H1 (cell line): ENCODE data around the gene DUSP18. TPM values are rescaled to one million over a fixed set of nuclear protein-coding genes. Genes with fewer than 3 reads are reported as not detected.
A peak's percentile ranks its signal among the peaks of the same experiment; 100 is the strongest.

ENCODE experiments used
- CTCF ChIA-PET: fragments of 300-600 bp; sonication (Branson Sonifier 250); formaldehyde crosslinking; loops from one replicate; lab custom pipeline; 2021; ENCODE audit not compliant: partially characterized antibody; lab: Charles Lee
- POLR2A ChIA-PET: fragments of 300-600 bp; sonication (Branson Sonifier 250); formaldehyde crosslinking; loops from one replicate; lab custom pipeline; 2021; ENCODE audit warnings: inconsistent platforms; ENCODE audit not compliant: partially characterized antibody; lab: Charles Lee
- DNase-seq, 2 experiments: peaks; one replicate each; pipeline versions ENCODE4 v3.0.0 to v3.0.0-alpha.2; 2010 to 2022; ENCODE audit warnings: low spot score in 2 of 2, low read depth in 1 of 2, mixed read lengths in 1 of 2
- FAIRE-seq: peaks from 2 replicates; lab custom pipeline; 2011; peaks lifted over from hg19 to GRCh38; lab: Jason Lieb, UNC
- H2AFZ ChIP-seq: 2 replicates; pipeline ENCODE4 v1.8.1; 2012; ENCODE audit warnings: low read length, inconsistent platforms
- H2AK5ac ChIP-seq: 2 replicates; pipeline ENCODE4 v1.6.1; 2013; ENCODE audit warnings: low read depth, low read length
- H2BK120ac ChIP-seq: replicated peaks from 2 replicates; pipeline ENCODE3; 2013; ENCODE audit warnings: low read depth, low read length, inconsistent platforms
- H2BK12ac ChIP-seq: 2 replicates; pipeline ENCODE4 v1.6.1; 2013; ENCODE audit warnings: low read depth, low read length
- H2BK15ac ChIP-seq: 2 replicates; pipeline ENCODE4 v1.6.1; 2013; ENCODE audit warnings: low read length
- H2BK20ac ChIP-seq: 2 replicates; pipeline ENCODE4 v1.6.1; 2013; ENCODE audit warnings: low read length
- H2BK5ac ChIP-seq: 2 replicates; pipeline ENCODE4 v1.6.1; 2013; ENCODE audit warnings: low read depth, low read length
- H3K14ac ChIP-seq: 2 replicates; pipeline ENCODE4 v1.6.1; 2013; ENCODE audit warnings: inconsistent platforms; ENCODE audit not compliant: insufficient read length
- H3K18ac ChIP-seq: 2 replicates; pipeline ENCODE4 v1.6.1; 2013; ENCODE audit warnings: low read length; ENCODE audit errors: extremely low read depth
- H3K23ac ChIP-seq: 2 replicates; pipeline ENCODE4 v1.6.1; 2013; ENCODE audit warnings: inconsistent platforms; ENCODE audit not compliant: insufficient read length
- H3K23me2 ChIP-seq: 2 replicates; pipeline ENCODE4 v1.6.1; 2013; ENCODE audit warnings: low read depth, low read length
- H3K27ac ChIP-seq: 2 replicates; pipeline ENCODE4 v1.6.1; 2011; ENCODE audit warnings: low read depth, low read length, inconsistent platforms
- H3K27me3 ChIP-seq, 4 experiments: replicated peaks in 1 of 4; 1 replicate in 1 of 4; 2 replicates in 3 of 4; pipeline versions ENCODE4 v1.6.1 to v1.8.1; 2011 to 2013; ENCODE audit warnings: low read length in 3 of 4, mild to moderate bottlenecking in 3 of 4, inconsistent platforms in 2 of 4, mixed read lengths in 2 of 4, moderate library complexity in 1 of 4; ENCODE audit not compliant: control insufficient read depth in 3 of 4, insufficient read depth in 3 of 4; ENCODE audit errors: extremely low read depth in 1 of 4
- H3K36me3 ChIP-seq, 4 experiments: 2 replicates each; pipeline versions ENCODE4 v1.6.1 to v1.8.1; 2011 to 2013; ENCODE audit warnings: mild to moderate bottlenecking in 4 of 4, low read length in 3 of 4, moderate library complexity in 2 of 4, control low read depth in 1 of 4, inconsistent platforms in 1 of 4; ENCODE audit not compliant: insufficient read depth in 4 of 4, control insufficient read depth in 2 of 4
- H3K4ac ChIP-seq: replicated peaks from 2 replicates; pipeline ENCODE3; 2013; ENCODE audit warnings: low read length, low read depth, mixed read lengths, inconsistent platforms; ENCODE audit not compliant: insufficient read length
- H3K4me1 ChIP-seq, 4 experiments: replicated peaks in 1 of 4; 1 replicate in 1 of 4; 2 replicates in 3 of 4; pipeline versions ENCODE4 v1.6.1 to v1.8.1; 2011 to 2013; ENCODE audit warnings: low read length in 3 of 4, inconsistent platforms in 2 of 4, mixed read lengths in 1 of 4; ENCODE audit not compliant: insufficient read depth in 4 of 4, control insufficient read depth in 3 of 4
- H3K4me2 ChIP-seq, 2 experiments: 2 replicates each; pipeline versions ENCODE4 v1.6.1 to v1.8.1; 2011 to 2013; ENCODE audit warnings: low read depth in 2 of 2, low read length in 2 of 2, control low read depth in 1 of 2, inconsistent platforms in 1 of 2, mild to moderate bottlenecking in 1 of 2; ENCODE audit not compliant: insufficient read depth in 1 of 2
- H3K4me3 ChIP-seq, 4 experiments: fragments of 200-600, 300-600 bp in 1 of 4; sonication (generic), shearing (Covaris generic), sonication (Bioruptor Twin) in 1 of 4; 2 replicates each; pipeline versions ENCODE4 v1.5.1 to v1.8.1; 2011 to 2016; ENCODE audit warnings: low read length in 4 of 4, low read depth in 3 of 4, control low read depth in 2 of 4, inconsistent platforms in 2 of 4, mild to moderate bottlenecking in 2 of 4, mixed read lengths in 1 of 4, moderate library complexity in 1 of 4; ENCODE audit not compliant: insufficient read depth in 2 of 4; ENCODE audit errors: extremely low read depth in 1 of 4
- H3K56ac ChIP-seq: replicated peaks from 2 replicates; pipeline ENCODE3; 2013; ENCODE audit warnings: low read depth, mild to moderate bottlenecking, mixed read lengths, low read length, inconsistent platforms; ENCODE audit not compliant: insufficient read length
- H3K79me1 ChIP-seq: 2 replicates; pipeline ENCODE4 v1.6.1; 2013; ENCODE audit warnings: low read depth, low read length, control low read depth
- H3K79me2 ChIP-seq, 2 experiments: 2 replicates each; pipeline versions ENCODE4 v1.6.1 to v1.8.1; 2012 to 2013; ENCODE audit warnings: low read length in 2 of 2, mild to moderate bottlenecking in 2 of 2, inconsistent platforms in 1 of 2; ENCODE audit not compliant: insufficient read depth in 2 of 2, control insufficient read depth in 1 of 2
- H3K9ac ChIP-seq, 4 experiments: replicated peaks in 1 of 4; 1 replicate in 1 of 4; 2 replicates in 3 of 4; pipeline versions ENCODE4 v1.6.1 to v1.8.1; 2011 to 2013; ENCODE audit warnings: low read depth in 3 of 4, low read length in 3 of 4, control low read depth in 2 of 4, mild to moderate bottlenecking in 2 of 4, moderate library complexity in 2 of 4, inconsistent platforms in 1 of 4; ENCODE audit errors: extremely low read depth in 1 of 4
- H3K9me3 ChIP-seq, 2 experiments: 2 replicates each; pipeline versions ENCODE4 v1.6.1 to v1.8.1; 2012 to 2013; ENCODE audit warnings: mild to moderate bottlenecking in 2 of 2, moderate library complexity in 2 of 2, control low read depth in 1 of 2, inconsistent platforms in 1 of 2, low read depth in 1 of 2, low read length in 1 of 2, mixed read lengths in 1 of 2; ENCODE audit not compliant: insufficient read depth in 2 of 2
- H4K20me1 ChIP-seq, 2 experiments: replicated peaks in 1 of 2; 2 replicates each; pipeline versions ENCODE3 to v1.8.1; 2011 to 2013; ENCODE audit warnings: inconsistent platforms in 2 of 2, low read length in 2 of 2, mild to moderate bottlenecking in 1 of 2; ENCODE audit not compliant: insufficient read depth in 2 of 2, control insufficient read depth in 1 of 2
- H4K5ac ChIP-seq: 2 replicates; pipeline ENCODE4 v1.6.1; 2013; ENCODE audit warnings: low read length, low read depth, mixed read lengths, inconsistent platforms; ENCODE audit not compliant: insufficient read length
- H4K8ac ChIP-seq: 2 replicates; pipeline ENCODE4 v1.8.0; 2013; ENCODE audit warnings: mild to moderate bottlenecking, moderate library complexity, low read length, inconsistent platforms; ENCODE audit not compliant: insufficient read depth; ENCODE audit errors: extremely low read depth
- H4K91ac ChIP-seq: replicated peaks from 2 replicates; pipeline ENCODE3; 2013; ENCODE audit warnings: low read length, mixed read lengths, inconsistent platforms; ENCODE audit not compliant: insufficient read length
- CTCF ChIP-seq, 3 experiments: IDR thresholded peaks; 1 replicate in 2 of 3; 2 replicates in 1 of 3; pipeline versions ENCODE4 v1.5.1 to v1.6.1; 2011; ENCODE audit warnings: low read length in 3 of 3, mild to moderate bottlenecking in 3 of 3, inconsistent platforms in 2 of 3, low read depth in 1 of 3, moderate library complexity in 1 of 3; ENCODE audit not compliant: insufficient read depth in 1 of 3; ENCODE audit errors: control extremely low read depth in 1 of 3
- EZH2 ChIP-seq: fragments of 200-600 bp; sonication (generic); IDR thresholded peaks from 2 replicates; pipeline ENCODE4 v1.7.1; 2012; ENCODE audit warnings: low read depth, mild to moderate bottlenecking, moderate library complexity, low read length, inconsistent platforms; ENCODE audit not compliant: severe bottlenecking
- WGBS, 2 experiments: shearing (Covaris generic) in 1 of 2; methylation state at CpG; one replicate each; pipeline versions ENCODE4 v1.1.6 to v1.1.7; 2013 to 2015; ENCODE audit warnings: low lambda C conversion rate in 2 of 2, mixed read lengths in 2 of 2, inconsistent platforms in 1 of 2, low coverage in 1 of 2, missing lambda C conversion rate in 1 of 2; ENCODE audit not compliant: insufficient replicate concordance in 2 of 2, insufficient coverage in 1 of 2, insufficient read length in 1 of 2; ENCODE audit errors: extremely low coverage in 1 of 2, missing lambda C conversion rate in 1 of 2; 5-methylcytosine and 5-hydroxymethylcytosine counted together
- polyA plus RNA-seq, 7 experiments: library from polyadenylated mRNA; depleted of rRNA in 3 of 7; stranded (reverse) in 5 of 7; unstranded in 2 of 7; fragments of >200 nt in 5 of 7; fragments of 200-250 nt in 2 of 7; gene quantifications; 1 replicate in 5 of 7; 2 replicates in 1 of 7; 4 replicates in 1 of 7; pipeline versions ENCODE4 v1.2.1 to v1.2.3, GENCODE V29; 2011 to 2013; ENCODE audit warnings: missing spikeins in 2 of 7, mixed read lengths in 2 of 7
- total RNA-seq: library from RNA; stranded (reverse); fragmentation: NEBNext Ultra II Directional; extraction: Animal tissue kit (Norgen Biotek cat#: 25700); gene quantifications from 2 replicates; pipeline ENCODE4 v1.2.1, GENCODE V29; 2021

Gene DUSP18
- total and polyA plus RNA-seq, 2 of the 8 experiments (the other 6 are each of a cell fraction or from before 2014, with no cell fraction given), result 2.6 to 7.3 TPM

- H3K9ac ChIP-seq, result no peak overlapping the region
Measured at GRCh38 chr22:30649430-30650007, 18.2 kb downstream of the DUSP18 start.

More at GRCh38 chr22:30649430-30650007, 18.2 kb downstream of the DUSP18 start:
- Histone ChIP-seq H3K4me2 (no peak overlapping the region), H3K23ac (no peak overlapping the region), H3K79me1 (no peaks in the 10 kb centered on the region), H2BK12ac (0 out of 2 replicates have a peak overlapping the region, but pooled peaks have one; percentile 17), H3K56ac (no peak overlapping the region), H4K8ac (no peak overlapping the region), H2AFZ (no peak overlapping the region), H3K4me3 (no peak overlapping the region), H3K18ac (no peak overlapping the region), H3K36me3 (no peaks in the 10 kb centered on the region), H2BK120ac (no peak overlapping the region), H2BK5ac (no peak overlapping the region), H2BK15ac (0 out of 2 replicates have a peak overlapping the region, but pooled peaks have one; percentile 16), H4K20me1 (peaks cover 0 to 2% of the 10 kb centered on the region in 2 experiments), H2AK5ac (no peak overlapping the region), H3K27me3 (no peaks in the 10 kb centered on the region), H3K27ac (no peak overlapping the region), H3K79me2 (no peaks in the 10 kb centered on the region), H3K9me3 (no peaks in the 10 kb centered on the region), H3K4me1 (peaks cover 0 to 4% (median 0%) of the 10 kb centered on the region in 4 experiments; a peak in 2 of 7 replicates), H3K14ac (no peak overlapping the region), H3K4ac (no peak overlapping the region), H2BK20ac (0 out of 2 replicates have a peak overlapping the region, but pooled peaks have one; percentile 61), H3K23me2 (no peaks in the 10 kb centered on the region)
- no peak for FAIRE-seq
- 85% methylated on average over 7 of the region's 7 CpGs; no CpG with 5 or more reads in 1 of the 2 experiments for WGBS, 2 experiments
- DNase-seq, result no peak
- POLR2A ChIA-PET, result interaction anchor here (0.7 kb wide), 1 partner anchor 11 kb away, joined by 3 read pairs; no protein-coding TSS in a partner anchor
- TF ChIP-seq CTCF (IDR thresholded peaks at IDR 0.05; ENCODE audit: control extremely low read depth in 1 of 3, insufficient read depth in 1 of 3, low read depth in 1 of 3, low read length in 3 of 3) (peak in 1 of 3 experiments; percentile 2; a peak in 1 of 4 replicates), EZH2 (no peak)
- TF ChIP-seq, all 59 proteins: peak for 1
- CTCF ChIA-PET, result interaction anchor here (0.9 to 10.5 kb wide), 4 partner anchors 15 to 501 kb away, joined by 3 to 74 read pairs (median 5); partner anchors contain the start of gene SLC35E4
- no peak overlapping the region for H4K91ac ChIP-seq
- no peak overlapping the region for H4K5ac ChIP-seq
